T47D (cell line): Measurements from ENCODE around the gene DNASE1L3.
A peak's percentile ranks its signal among the peaks of the same experiment; 100 is the strongest.
"Not testable (repeated sequence)": the region's sequence is repeated elsewhere in the genome, so short reads cannot be mapped to it uniquely, and the experiment has no call there.

ENCODE experiments used
- DNase-seq, 2 experiments: peaks; one replicate each; pipeline versions ENCODE4 v3.0.0 to v3.0.0-alpha.2; 2011 to 2012; ENCODE audit warnings: low read depth in 1 of 2, low spot score in 1 of 2
- JUND ChIP-seq: IDR thresholded peaks from 2 replicates; pipeline ENCODE4 v1.6.1; 2012; ENCODE audit warnings: low read depth
- in situ Hi-C: cut with HindIII; loops from 2 replicates; pipeline ENCODE4 v1.10.0; 2016; ENCODE audit warnings: low sequenced_read_pairs, low pct_unique_long_range_greater_than_20kb

DNASE1L3 gene

GRCh38 chr3:58242340-58242739 is 31.6 kb upstream of the DNASE1L3 start:
- DNase-seq: no peak
- in situ Hi-C loops: no loop called here
- no peak for TF ChIP-seq JUND

- no peak for DNase-seq
- TF ChIP-seq JUND: no peak
- in situ Hi-C loops: no loop called here
Observed at GRCh38 chr3:58241306-58242044, 30.7 kb upstream of the DNASE1L3 start.

- in situ Hi-C loops: no loop called here
- DNase-seq: no peak
Observed at GRCh38 chr3:58238830-58239229, 28.1 kb upstream of the DNASE1L3 start.

GRCh38 chr3:58237941-58238681 is 27.3 kb upstream of the DNASE1L3 start:
- in situ Hi-C loops: no loop called here
- DNase-seq: peak in 1 of 2 experiments; percentile 26
- no peak for TF ChIP-seq JUND

More at GRCh38 chr3:58238830-58239229, 28.1 kb upstream of the DNASE1L3 start:
- no peak for TF ChIP-seq JUND

GRCh38 chr3:58237238-58237940 is 26.6 kb upstream of the DNASE1L3 start, which contains the start of gene ABHD6:
Gene ABHD6 (plus strand): TSS chr3:58237792. CDS start chr3:58256587, 18,795 bp downstream.
- DNase-seq: peak; percentile 64 to 72
- in situ Hi-C loops: no loop called here
- no peak for TF ChIP-seq JUND

- in situ Hi-C loops: no loop called here
- no peak for TF ChIP-seq JUND
- DNase-seq: no peak
Observed at GRCh38 chr3:58236527-58237237, 25.9 kb upstream of the DNASE1L3 start.

GRCh38 chr3:58235970-58236369 is 25.2 kb upstream of the DNASE1L3 start:
- TF ChIP-seq JUND: no peak
- in situ Hi-C loops: no loop called here
- DNase-seq: no peak

GRCh38 chr3:58234516-58234931 is 23.8 kb upstream of the DNASE1L3 start:
- in situ Hi-C loops: no loop called here
- no peak for TF ChIP-seq JUND
- DNase-seq: no peak

GRCh38 chr3:58231666-58232065 is 20.9 kb upstream of the DNASE1L3 start:
- TF ChIP-seq JUND: no peak
- DNase-seq: no peak
- in situ Hi-C loops: no loop called here

- TF ChIP-seq JUND: no peak
- in situ Hi-C loops: no loop called here
Observed at GRCh38 chr3:58230876-58231552, 20.2 kb upstream of the DNASE1L3 start.

GRCh38 chr3:58227933-58228332 is 17.2 kb upstream of the DNASE1L3 start:
- in situ Hi-C loops, DNase-seq: not testable (repeated sequence)

More at GRCh38 chr3:58230876-58231552, 20.2 kb upstream of the DNASE1L3 start:
- no peak for DNase-seq

GRCh38 chr3:58223855-58224254 is 13.1 kb upstream of the DNASE1L3 start:
- in situ Hi-C loops: no loop called here
- DNase-seq: no peak
- TF ChIP-seq JUND: no peak
